H1 (cell line): ENCODE measurements around the gene PTPRT. TPM values are rescaled to one million over a fixed set of nuclear protein-coding genes. Genes with fewer than 3 reads are reported as not detected.

Experiments used
- CTCF ChIA-PET: fragments of 300-600 bp; sonication (Branson Sonifier 250); formaldehyde crosslinking; loops from one replicate; lab custom pipeline; 2021; ENCODE audit not compliant: partially characterized antibody; lab: Charles Lee
- POLR2A ChIA-PET: fragments of 300-600 bp; sonication (Branson Sonifier 250); formaldehyde crosslinking; loops from one replicate; lab custom pipeline; 2021; ENCODE audit warnings: inconsistent platforms; ENCODE audit not compliant: partially characterized antibody; lab: Charles Lee
- DNase-seq, 2 experiments: peaks; one replicate each; pipeline versions ENCODE4 v3.0.0 to v3.0.0-alpha.2; 2010 to 2022; ENCODE audit warnings: low spot score in 2 of 2, low read depth in 1 of 2, mixed read lengths in 1 of 2
- FAIRE-seq: peaks from 2 replicates; lab custom pipeline; 2011; peaks lifted over from hg19 to GRCh38; lab: Jason Lieb, UNC
- H2AFZ ChIP-seq: 2 replicates; pipeline ENCODE4 v1.8.1; 2012; ENCODE audit warnings: low read length, inconsistent platforms
- H2AK5ac ChIP-seq: 2 replicates; pipeline ENCODE4 v1.6.1; 2013; ENCODE audit warnings: low read depth, low read length
- H2BK120ac ChIP-seq: replicated peaks from 2 replicates; pipeline ENCODE3; 2013; ENCODE audit warnings: low read depth, low read length, inconsistent platforms
- H2BK12ac ChIP-seq: 2 replicates; pipeline ENCODE4 v1.6.1; 2013; ENCODE audit warnings: low read depth, low read length
- H2BK15ac ChIP-seq: 2 replicates; pipeline ENCODE4 v1.6.1; 2013; ENCODE audit warnings: low read length
- H2BK20ac ChIP-seq: 2 replicates; pipeline ENCODE4 v1.6.1; 2013; ENCODE audit warnings: low read length
- H2BK5ac ChIP-seq: 2 replicates; pipeline ENCODE4 v1.6.1; 2013; ENCODE audit warnings: low read depth, low read length
- H3K14ac ChIP-seq: 2 replicates; pipeline ENCODE4 v1.6.1; 2013; ENCODE audit warnings: inconsistent platforms; ENCODE audit not compliant: insufficient read length
- H3K18ac ChIP-seq: 2 replicates; pipeline ENCODE4 v1.6.1; 2013; ENCODE audit warnings: low read length; ENCODE audit errors: extremely low read depth
- H3K23ac ChIP-seq: 2 replicates; pipeline ENCODE4 v1.6.1; 2013; ENCODE audit warnings: inconsistent platforms; ENCODE audit not compliant: insufficient read length
- H3K23me2 ChIP-seq: 2 replicates; pipeline ENCODE4 v1.6.1; 2013; ENCODE audit warnings: low read depth, low read length
- H3K27ac ChIP-seq: 2 replicates; pipeline ENCODE4 v1.6.1; 2011; ENCODE audit warnings: low read depth, low read length, inconsistent platforms
- H3K27me3 ChIP-seq, 4 experiments: replicated peaks in 1 of 4; 1 replicate in 1 of 4; 2 replicates in 3 of 4; pipeline versions ENCODE4 v1.6.1 to v1.8.1; 2011 to 2013; ENCODE audit warnings: low read length in 3 of 4, mild to moderate bottlenecking in 3 of 4, inconsistent platforms in 2 of 4, mixed read lengths in 2 of 4, moderate library complexity in 1 of 4; ENCODE audit not compliant: control insufficient read depth in 3 of 4, insufficient read depth in 3 of 4; ENCODE audit errors: extremely low read depth in 1 of 4
- H3K36me3 ChIP-seq, 4 experiments: 2 replicates each; pipeline versions ENCODE4 v1.6.1 to v1.8.1; 2011 to 2013; ENCODE audit warnings: mild to moderate bottlenecking in 4 of 4, low read length in 3 of 4, moderate library complexity in 2 of 4, control low read depth in 1 of 4, inconsistent platforms in 1 of 4; ENCODE audit not compliant: insufficient read depth in 4 of 4, control insufficient read depth in 2 of 4
- H3K4ac ChIP-seq: replicated peaks from 2 replicates; pipeline ENCODE3; 2013; ENCODE audit warnings: low read length, low read depth, mixed read lengths, inconsistent platforms; ENCODE audit not compliant: insufficient read length
- H3K4me1 ChIP-seq, 4 experiments: replicated peaks in 1 of 4; 1 replicate in 1 of 4; 2 replicates in 3 of 4; pipeline versions ENCODE4 v1.6.1 to v1.8.1; 2011 to 2013; ENCODE audit warnings: low read length in 3 of 4, inconsistent platforms in 2 of 4, mixed read lengths in 1 of 4; ENCODE audit not compliant: insufficient read depth in 4 of 4, control insufficient read depth in 3 of 4
- H3K4me2 ChIP-seq, 2 experiments: 2 replicates each; pipeline versions ENCODE4 v1.6.1 to v1.8.1; 2011 to 2013; ENCODE audit warnings: low read depth in 2 of 2, low read length in 2 of 2, control low read depth in 1 of 2, inconsistent platforms in 1 of 2, mild to moderate bottlenecking in 1 of 2; ENCODE audit not compliant: insufficient read depth in 1 of 2
- H3K4me3 ChIP-seq, 4 experiments: fragments of 200-600, 300-600 bp in 1 of 4; sonication (generic), shearing (Covaris generic), sonication (Bioruptor Twin) in 1 of 4; 2 replicates each; pipeline versions ENCODE4 v1.5.1 to v1.8.1; 2011 to 2016; ENCODE audit warnings: low read length in 4 of 4, low read depth in 3 of 4, control low read depth in 2 of 4, inconsistent platforms in 2 of 4, mild to moderate bottlenecking in 2 of 4, mixed read lengths in 1 of 4, moderate library complexity in 1 of 4; ENCODE audit not compliant: insufficient read depth in 2 of 4; ENCODE audit errors: extremely low read depth in 1 of 4
- H3K56ac ChIP-seq: replicated peaks from 2 replicates; pipeline ENCODE3; 2013; ENCODE audit warnings: low read depth, mild to moderate bottlenecking, mixed read lengths, low read length, inconsistent platforms; ENCODE audit not compliant: insufficient read length
- H3K79me1 ChIP-seq: 2 replicates; pipeline ENCODE4 v1.6.1; 2013; ENCODE audit warnings: low read depth, low read length, control low read depth
- H3K79me2 ChIP-seq, 2 experiments: 2 replicates each; pipeline versions ENCODE4 v1.6.1 to v1.8.1; 2012 to 2013; ENCODE audit warnings: low read length in 2 of 2, mild to moderate bottlenecking in 2 of 2, inconsistent platforms in 1 of 2; ENCODE audit not compliant: insufficient read depth in 2 of 2, control insufficient read depth in 1 of 2
- H3K9ac ChIP-seq, 4 experiments: replicated peaks in 1 of 4; 1 replicate in 1 of 4; 2 replicates in 3 of 4; pipeline versions ENCODE4 v1.6.1 to v1.8.1; 2011 to 2013; ENCODE audit warnings: low read depth in 3 of 4, low read length in 3 of 4, control low read depth in 2 of 4, mild to moderate bottlenecking in 2 of 4, moderate library complexity in 2 of 4, inconsistent platforms in 1 of 4; ENCODE audit errors: extremely low read depth in 1 of 4
- H3K9me3 ChIP-seq, 2 experiments: 2 replicates each; pipeline versions ENCODE4 v1.6.1 to v1.8.1; 2012 to 2013; ENCODE audit warnings: mild to moderate bottlenecking in 2 of 2, moderate library complexity in 2 of 2, control low read depth in 1 of 2, inconsistent platforms in 1 of 2, low read depth in 1 of 2, low read length in 1 of 2, mixed read lengths in 1 of 2; ENCODE audit not compliant: insufficient read depth in 2 of 2
- H4K20me1 ChIP-seq, 2 experiments: replicated peaks in 1 of 2; 2 replicates each; pipeline versions ENCODE3 to v1.8.1; 2011 to 2013; ENCODE audit warnings: inconsistent platforms in 2 of 2, low read length in 2 of 2, mild to moderate bottlenecking in 1 of 2; ENCODE audit not compliant: insufficient read depth in 2 of 2, control insufficient read depth in 1 of 2
- H4K5ac ChIP-seq: 2 replicates; pipeline ENCODE4 v1.6.1; 2013; ENCODE audit warnings: low read length, low read depth, mixed read lengths, inconsistent platforms; ENCODE audit not compliant: insufficient read length
- H4K8ac ChIP-seq: 2 replicates; pipeline ENCODE4 v1.8.0; 2013; ENCODE audit warnings: mild to moderate bottlenecking, moderate library complexity, low read length, inconsistent platforms; ENCODE audit not compliant: insufficient read depth; ENCODE audit errors: extremely low read depth
- H4K91ac ChIP-seq: replicated peaks from 2 replicates; pipeline ENCODE3; 2013; ENCODE audit warnings: low read length, mixed read lengths, inconsistent platforms; ENCODE audit not compliant: insufficient read length
- CBX5 ChIP-seq: fragments of 300-800, 300-1000 bp; sonication (generic); IDR thresholded peaks from 2 replicates; pipeline ENCODE4 v1.7.1; 2016; ENCODE audit warnings: antibody characterized with exemption, low read length, low read depth
- CEBPB ChIP-seq: IDR thresholded peaks from 2 replicates; pipeline ENCODE4 v1.6.1; 2012; ENCODE audit warnings: low read depth, low read length
- EGR1 ChIP-seq: IDR thresholded peaks from 2 replicates; pipeline ENCODE4 v1.6.1; 2011; ENCODE audit warnings: low read depth, low read length, borderline replicate concordance
- TEAD4 ChIP-seq: IDR thresholded peaks from 2 replicates; pipeline ENCODE4 v1.6.1; 2012; ENCODE audit warnings: low read depth, low read length, inconsistent platforms, mixed read lengths
- WGBS, 2 experiments: shearing (Covaris generic) in 1 of 2; methylation state at CpG; one replicate each; pipeline versions ENCODE4 v1.1.6 to v1.1.7; 2013 to 2015; ENCODE audit warnings: low lambda C conversion rate in 2 of 2, mixed read lengths in 2 of 2, inconsistent platforms in 1 of 2, low coverage in 1 of 2, missing lambda C conversion rate in 1 of 2; ENCODE audit not compliant: insufficient replicate concordance in 2 of 2, insufficient coverage in 1 of 2, insufficient read length in 1 of 2; ENCODE audit errors: extremely low coverage in 1 of 2, missing lambda C conversion rate in 1 of 2; 5-methylcytosine and 5-hydroxymethylcytosine counted together
- polyA plus RNA-seq, 7 experiments: library from polyadenylated mRNA; depleted of rRNA in 3 of 7; stranded (reverse) in 5 of 7; unstranded in 2 of 7; fragments of >200 nt in 5 of 7; fragments of 200-250 nt in 2 of 7; gene quantifications; 1 replicate in 5 of 7; 2 replicates in 1 of 7; 4 replicates in 1 of 7; pipeline versions ENCODE4 v1.2.1 to v1.2.3, GENCODE V29; 2011 to 2013; ENCODE audit warnings: missing spikeins in 2 of 7, mixed read lengths in 2 of 7
- total RNA-seq: library from RNA; stranded (reverse); fragmentation: NEBNext Ultra II Directional; extraction: Animal tissue kit (Norgen Biotek cat#: 25700); gene quantifications from 2 replicates; pipeline ENCODE4 v1.2.1, GENCODE V29; 2021

The PTPRT gene
- total and polyA plus RNA-seq, 2 of the 8 experiments (the other 6 are each of a cell fraction or from before 2014, with no cell fraction given) = 0.33 to 1.8 TPM

DNA sequence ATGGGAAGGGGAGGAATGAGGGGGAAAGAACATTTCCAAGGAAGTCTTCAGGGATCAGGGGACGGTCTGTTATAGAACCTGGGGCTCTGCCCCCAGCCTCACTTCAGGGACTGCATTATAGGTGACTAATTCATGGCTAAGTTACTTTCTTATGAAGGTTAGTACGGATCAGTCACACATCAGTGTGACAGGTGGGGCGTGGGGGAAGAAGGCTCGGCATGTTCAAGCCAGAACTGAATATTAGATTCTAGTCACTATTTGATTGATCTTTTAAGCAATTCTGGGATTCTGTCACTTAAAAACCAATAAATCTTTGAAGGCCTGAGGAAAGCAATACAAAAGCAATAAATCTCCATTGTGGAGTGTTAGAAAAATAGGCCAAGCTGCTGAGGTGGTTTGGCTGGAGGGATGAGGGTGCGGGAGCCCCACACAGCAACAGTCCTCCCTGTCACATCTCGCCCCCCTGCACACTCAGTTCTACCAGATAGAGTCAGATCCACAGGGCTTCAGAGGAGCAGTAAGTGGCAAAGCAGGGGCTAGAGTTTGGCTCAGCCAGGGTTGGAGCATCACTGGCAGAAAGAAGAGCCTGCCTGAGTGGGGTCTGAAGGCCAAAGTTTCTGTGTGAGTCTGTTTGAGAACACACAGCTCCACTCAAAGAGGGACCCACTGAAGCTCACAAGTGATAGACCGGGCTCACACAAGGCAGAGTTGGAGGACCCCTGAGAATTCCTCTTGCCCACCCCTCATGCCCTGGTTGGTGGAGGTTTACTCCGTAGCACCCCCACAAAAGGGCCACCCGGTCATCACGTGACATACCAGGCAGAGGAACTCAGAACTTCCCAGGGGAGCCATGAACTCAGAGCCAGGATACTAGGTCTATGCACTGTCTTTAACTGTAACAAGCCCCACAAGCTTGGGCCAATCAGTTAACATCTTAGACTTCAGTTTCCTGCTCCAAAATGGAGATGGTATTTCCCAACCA, 843.2 kb downstream of the PTPRT start:
- Histone ChIP-seq H3K23me2 (no peaks in the 10 kb centered on the region), H3K23ac (no peak overlapping the region), H3K56ac (no peak overlapping the region), H4K8ac (no peak overlapping the region; the same call in 1 of the 2 replicates), H3K9me3 (no peaks in the 10 kb centered on the region), H3K18ac (no peak overlapping the region), H3K4me2 (no peak overlapping the region), H2BK15ac (no peak overlapping the region), H2AK5ac (no peak overlapping the region), H3K36me3 (no peaks in the 10 kb centered on the region), H4K20me1 (no peaks in the 10 kb centered on the region), H2BK120ac (no peak overlapping the region), H2BK5ac (no peak overlapping the region), H4K5ac (no peak overlapping the region), H4K91ac (no peak overlapping the region), H2AFZ (no peak overlapping the region), H3K14ac (no peak overlapping the region), H3K4ac (no peak overlapping the region), H2BK20ac (no peak overlapping the region), H3K27ac (no peak overlapping the region), H3K4me1 (no peaks in the 10 kb centered on the region), H3K79me2 (no peaks in the 10 kb centered on the region), H3K27me3 (peaks cover 0 to 1% (median 0%) of the 10 kb centered on the region in 4 experiments; a peak in 1 of 7 replicates), H2BK12ac (no peak overlapping the region), H3K4me3 (no peak overlapping the region), H3K79me1 (no peaks in the 10 kb centered on the region), H3K9ac (no peak overlapping the region)
- DNase-seq = no peak
- ChIA-PET CTCF (no interaction called here), POLR2A (no interaction called here)
- TF ChIP-seq CBX5 = no peak
- no peak for TF ChIP-seq TEAD4
- TF ChIP-seq CEBPB = no peak
- no peak for TF ChIP-seq EGR1
- no peak for FAIRE-seq
- 93% methylated on average over 10 of the region's 10 CpGs; no CpG with 5 or more reads in 1 of the 2 experiments for WGBS, 2 experiments
